ENCODE measurements around the gene SLC39A7.

DNA sequence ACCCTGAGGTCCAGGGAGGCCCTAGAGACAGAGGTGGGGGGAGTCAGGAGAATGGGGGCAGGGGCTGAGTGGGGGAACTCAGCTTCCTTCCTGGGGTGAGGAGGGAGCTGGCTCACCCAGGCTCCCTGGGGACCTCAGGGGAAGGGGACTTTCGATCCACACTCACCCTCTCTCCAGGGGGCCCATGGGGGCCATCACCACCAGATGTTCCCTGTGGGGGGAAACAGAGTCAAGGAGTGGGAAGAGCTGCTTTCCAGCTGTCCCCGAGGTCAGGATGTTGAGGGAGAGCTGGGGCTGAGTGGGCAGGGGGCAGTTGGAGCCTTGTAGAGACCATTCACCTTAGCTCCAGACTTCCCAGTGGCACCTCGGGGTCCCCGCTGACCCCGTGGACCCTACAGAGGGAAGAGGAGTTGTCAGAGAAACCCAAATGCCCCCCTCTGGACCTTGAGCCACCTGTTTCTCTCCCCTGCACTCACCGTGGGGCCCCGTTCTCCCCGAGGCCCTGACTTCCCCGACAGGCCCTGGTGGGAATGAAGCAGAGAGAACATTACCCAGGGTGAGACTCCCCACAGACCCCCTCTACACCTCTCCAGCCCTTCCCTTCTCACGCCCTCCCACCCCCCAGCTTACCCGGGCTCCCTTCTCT, 27.0 kb upstream of the SLC39A7 start:
- no peak for TF ChIP-seq POLR2A (IDR thresholded peaks at IDR 0.05)
- TF ChIP-seq, protein P1, sequence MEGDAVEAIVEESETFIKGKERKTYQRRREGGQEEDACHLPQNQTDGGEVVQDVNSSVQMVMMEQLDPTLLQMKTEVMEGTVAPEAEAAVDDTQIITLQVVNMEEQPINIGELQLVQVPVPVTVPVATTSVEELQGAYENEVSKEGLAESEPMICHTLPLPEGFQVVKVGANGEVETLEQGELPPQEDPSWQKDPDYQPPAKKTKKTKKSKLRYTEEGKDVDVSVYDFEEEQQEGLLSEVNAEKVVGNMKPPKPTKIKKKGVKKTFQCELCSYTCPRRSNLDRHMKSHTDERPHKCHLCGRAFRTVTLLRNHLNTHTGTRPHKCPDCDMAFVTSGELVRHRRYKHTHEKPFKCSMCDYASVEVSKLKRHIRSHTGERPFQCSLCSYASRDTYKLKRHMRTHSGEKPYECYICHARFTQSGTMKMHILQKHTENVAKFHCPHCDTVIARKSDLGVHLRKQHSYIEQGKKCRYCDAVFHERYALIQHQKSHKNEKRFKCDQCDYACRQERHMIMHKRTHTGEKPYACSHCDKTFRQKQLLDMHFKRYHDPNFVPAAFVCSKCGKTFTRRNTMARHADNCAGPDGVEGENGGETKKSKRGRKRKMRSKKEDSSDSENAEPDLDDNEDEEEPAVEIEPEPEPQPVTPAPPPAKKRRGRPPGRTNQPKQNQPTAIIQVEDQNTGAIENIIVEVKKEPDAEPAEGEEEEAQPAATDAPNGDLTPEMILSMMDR (IDR thresholded peaks at IDR 0.05 in 4 of 5, conservative IDR thresholded peaks at IDR 0.05 in 1 of 5), result no peak

Measured in gastrocnemius medialis (tissue), 4 donors.